Measurements from ENCODE around the gene BCAR3. TPM values are rescaled to one million over a fixed set of nuclear protein-coding genes. Genes with fewer than 3 reads are reported as not detected.

BCAR3 gene
- total RNA-seq, 1 experiment from 2014 or later = 33.9 TPM

GRCh38 chr1:93559045-93559444, 122.6 kb downstream of the BCAR3 start:
- intact Hi-C loops (cut with micrococcal nuclease; ENCODE audit: unreplicated experiment) = no loop called here
- no TSS peak for BruUV-seq (replicated peaks)
- ChIA-PET CTCF (no interaction called here), POLR2A (no interaction called here)
- Histone ChIP-seq H3K36me3 (ENCODE audit: control insufficient read depth, insufficient read depth, low read length) (peaks cover 3% of the 10 kb centered on the region; the same call in 1 of the 2 replicates), H3K27ac (ENCODE audit: low read length) (no peak overlapping the region), H3K9me3 (ENCODE audit: control insufficient read depth, insufficient read depth, low read depth, low read length) (no peaks in the 10 kb centered on the region), H3K4me3 (ENCODE audit: low read depth in 2 of 2, low read length in 2 of 2) (no peak overlapping the region), H3K4me1 (ENCODE audit: control insufficient read depth, insufficient read depth, low read length) (peaks cover 8% of the 10 kb centered on the region), H3K27me3 (ENCODE audit: control insufficient read depth, insufficient read depth, low read length) (no peaks in the 10 kb centered on the region)
- TF ChIP-seq REST (IDR thresholded peaks at IDR 0.05; ENCODE audit: insufficient read depth in 1 of 2, low read depth in 2 of 2, low read length in 1 of 2) = no peak
- TF ChIP-seq CTCF (IDR thresholded peaks at IDR 0.05) = no peak
- TF ChIP-seq SIN3A (IDR thresholded peaks at IDR 0.05; ENCODE audit: borderline replicate concordance, insufficient read depth, low read depth, low read length) = no peak
- no peak for TF ChIP-seq TCF7L2 (IDR thresholded peaks at IDR 0.05; ENCODE audit: low read depth, low read length)
- no peak for TF ChIP-seq POLR2AphosphoS5 (IDR thresholded peaks at IDR 0.05; ENCODE audit: low read depth, low read length)
- no peak for ATAC-seq
- in situ Hi-C loops (cut with HindIII; ENCODE audit: low pct_unique_long_range_greater_than_20kb, low sequenced_read_pairs) = no loop called here
- DNase-seq (ENCODE audit: low read depth, low spot score) = no peak

GRCh38 chr1:93556291-93556690, 125.3 kb downstream of the BCAR3 start:
- peaks cover 5% of the 10 kb centered on the region; the same call in 1 of the 2 replicates for H3K36me3 ChIP-seq (ENCODE audit: control insufficient read depth, insufficient read depth, low read length)
- H3K4me1 ChIP-seq (ENCODE audit: control insufficient read depth, insufficient read depth, low read length) = peaks cover 27% of the 10 kb centered on the region
- no peak for TF ChIP-seq TCF7L2 (IDR thresholded peaks at IDR 0.05; ENCODE audit: low read depth, low read length)
- no peak for TF ChIP-seq SIN3A (IDR thresholded peaks at IDR 0.05; ENCODE audit: borderline replicate concordance, insufficient read depth, low read depth, low read length)
- no peak for TF ChIP-seq REST (IDR thresholded peaks at IDR 0.05; ENCODE audit: insufficient read depth in 1 of 2, low read depth in 2 of 2, low read length in 1 of 2)
- no peak for TF ChIP-seq CTCF (IDR thresholded peaks at IDR 0.05)
- TF ChIP-seq POLR2AphosphoS5 (IDR thresholded peaks at IDR 0.05; ENCODE audit: low read depth, low read length) = no peak
- ATAC-seq (no peak), DNase-seq (ENCODE audit: low read depth, low spot score) (no peak)
- CTCF ChIA-PET = no interaction called here
- BruUV-seq (replicated peaks) = no TSS peak
- no peak overlapping the region for H3K27ac ChIP-seq (ENCODE audit: low read length)
- POLR2A ChIA-PET = no interaction called here
- in situ Hi-C loops (cut with HindIII; ENCODE audit: low pct_unique_long_range_greater_than_20kb, low sequenced_read_pairs) (no loop called here), intact Hi-C loops (cut with micrococcal nuclease; ENCODE audit: unreplicated experiment) (no loop called here)
- no peaks in the 10 kb centered on the region for H3K27me3 ChIP-seq (ENCODE audit: control insufficient read depth, insufficient read depth, low read length)
- no peak overlapping the region for H3K4me3 ChIP-seq (ENCODE audit: low read depth in 2 of 2, low read length in 2 of 2)
- no peaks in the 10 kb centered on the region for H3K9me3 ChIP-seq (ENCODE audit: control insufficient read depth, insufficient read depth, low read depth, low read length)

Measured in Panc1 (cell line).